ENCODE data around the gene CCND3.

The CCND3 gene

DNA sequence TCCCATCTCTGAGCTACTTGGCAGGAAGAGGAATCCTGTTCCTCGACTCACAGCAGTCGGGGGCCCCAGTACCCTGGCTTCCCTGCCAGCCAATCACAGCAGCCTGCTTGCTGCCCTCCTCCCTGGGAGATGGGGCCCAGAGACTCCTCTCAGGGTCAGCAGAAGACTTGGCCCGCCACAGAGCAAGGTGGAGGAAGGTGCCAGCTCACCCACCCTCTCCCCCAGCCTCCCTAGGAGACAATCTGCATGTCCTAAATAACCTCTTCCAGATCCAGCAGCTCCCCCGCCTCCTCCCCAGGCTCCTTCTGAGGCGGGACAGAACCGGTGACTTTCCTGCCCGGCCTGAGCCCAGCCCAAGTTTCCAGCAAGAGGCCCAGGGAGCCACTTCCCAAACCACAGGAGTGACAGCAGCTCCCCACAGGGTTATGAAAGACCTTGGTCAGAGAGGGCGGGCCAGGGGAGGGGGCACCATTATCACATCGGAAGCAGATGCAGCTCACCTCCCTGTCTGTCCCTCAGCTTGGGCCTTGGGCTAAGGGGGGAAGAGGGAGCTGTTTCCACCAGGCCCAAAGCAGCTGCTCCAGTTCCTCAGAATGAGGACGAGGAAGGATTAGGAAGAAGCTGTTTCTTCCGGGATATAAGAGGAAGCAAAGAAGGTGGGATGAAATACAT is 2.3 kb downstream of the CCND3 start:
- TF ChIP-seq POLR2A (IDR thresholded peaks at IDR 0.05; ENCODE audit: low read depth, low read length), result no peak
- no peak for FAIRE-seq
- DNase-seq (ENCODE audit: insufficient read length, low spot score), result no peak

DNA sequence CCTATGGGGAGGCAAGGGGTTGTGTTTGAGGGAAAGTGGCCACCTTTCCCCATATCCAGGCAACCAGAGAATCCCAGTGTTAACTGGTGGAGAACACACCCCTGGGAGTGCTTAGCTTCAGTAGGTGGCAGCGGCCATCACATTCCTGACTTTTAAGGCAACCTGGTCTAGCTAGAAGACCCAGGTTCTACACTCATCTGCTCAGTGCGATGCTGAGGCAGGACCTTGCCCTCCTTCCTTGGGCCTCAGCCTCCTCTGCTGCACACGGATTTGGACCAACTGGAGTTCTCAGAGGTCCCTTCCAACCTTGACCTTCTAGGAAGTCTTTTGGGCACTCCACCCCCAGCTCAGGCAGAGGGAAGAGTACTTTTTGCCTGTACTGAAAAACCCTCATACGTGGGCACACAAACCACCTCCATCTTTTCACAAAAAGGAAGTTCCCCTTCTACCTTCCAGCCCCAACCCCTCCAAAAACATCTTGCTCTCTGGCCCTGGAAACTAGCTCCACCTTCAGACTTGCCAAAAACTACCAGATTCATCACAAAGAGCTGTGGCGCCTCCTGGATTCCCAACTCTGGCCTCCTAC is 2.9 kb downstream of the CCND3 start:
- no peak for TF ChIP-seq POLR2A (IDR thresholded peaks at IDR 0.05; ENCODE audit: low read depth, low read length)
- DNase-seq (ENCODE audit: insufficient read length, low spot score) (no peak), FAIRE-seq (no peak)

DNA sequence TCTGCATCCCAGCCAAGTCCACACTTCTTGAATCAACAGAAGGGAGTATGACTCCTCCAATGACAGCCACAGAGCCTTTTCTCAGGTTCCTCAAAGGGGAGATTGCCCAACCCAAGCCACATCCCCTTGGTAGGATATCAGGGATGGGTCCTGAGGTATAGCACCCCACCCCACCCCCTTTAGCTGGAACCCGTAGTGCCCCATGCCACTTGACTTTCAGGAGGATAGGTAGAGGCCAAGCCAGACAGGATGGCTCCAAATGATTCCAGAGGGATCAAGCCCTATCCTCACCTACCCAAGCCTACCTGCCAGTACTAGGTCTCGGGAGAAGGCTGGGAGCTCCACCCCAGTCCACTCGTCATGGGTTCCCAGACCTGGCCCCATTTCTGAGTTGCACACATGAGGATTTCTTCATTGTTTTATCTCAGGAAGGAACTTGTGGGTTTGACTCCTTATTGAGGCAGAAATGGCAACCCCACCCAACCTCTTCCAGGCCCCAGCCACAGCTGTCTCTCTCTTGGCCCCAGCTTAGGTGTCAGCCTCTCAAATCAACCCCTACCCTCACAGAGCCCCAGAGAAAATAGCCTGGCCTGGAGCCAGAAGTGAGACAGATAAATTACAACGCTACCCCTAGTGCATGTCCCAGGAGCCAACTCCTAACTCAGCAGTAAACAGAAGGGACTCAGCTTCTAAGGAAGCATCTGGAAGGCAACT is 3.6 kb downstream of the CCND3 start:
- TF ChIP-seq POLR2A (IDR thresholded peaks at IDR 0.05; ENCODE audit: low read depth, low read length), result no peak
- FAIRE-seq, result no peak
- DNase-seq (ENCODE audit: insufficient read length, low spot score), result no peak

DNA sequence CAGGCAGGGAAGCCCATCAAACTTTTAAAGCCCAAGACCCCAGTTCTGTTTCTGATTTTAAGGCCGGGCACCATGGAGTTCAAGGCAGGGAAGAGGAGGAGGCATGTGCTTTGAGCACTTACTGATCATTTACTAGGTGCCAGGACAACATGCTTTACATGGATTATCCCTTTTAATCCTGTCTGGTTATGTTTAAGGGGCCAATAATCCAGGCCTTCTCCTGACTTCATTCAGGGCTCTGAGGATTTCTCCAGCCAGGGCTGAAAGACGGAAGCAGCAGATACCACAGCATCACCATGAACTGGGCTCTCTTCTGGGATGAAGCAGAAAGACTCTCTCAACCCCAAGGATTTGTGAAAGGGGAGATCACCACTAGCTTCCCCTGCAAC is 4.1 kb downstream of the CCND3 start:
- no peak for TF ChIP-seq POLR2A (IDR thresholded peaks at IDR 0.05; ENCODE audit: low read depth, low read length)
- no peak for FAIRE-seq
- no peak for DNase-seq (ENCODE audit: insufficient read length, low spot score)

DNA sequence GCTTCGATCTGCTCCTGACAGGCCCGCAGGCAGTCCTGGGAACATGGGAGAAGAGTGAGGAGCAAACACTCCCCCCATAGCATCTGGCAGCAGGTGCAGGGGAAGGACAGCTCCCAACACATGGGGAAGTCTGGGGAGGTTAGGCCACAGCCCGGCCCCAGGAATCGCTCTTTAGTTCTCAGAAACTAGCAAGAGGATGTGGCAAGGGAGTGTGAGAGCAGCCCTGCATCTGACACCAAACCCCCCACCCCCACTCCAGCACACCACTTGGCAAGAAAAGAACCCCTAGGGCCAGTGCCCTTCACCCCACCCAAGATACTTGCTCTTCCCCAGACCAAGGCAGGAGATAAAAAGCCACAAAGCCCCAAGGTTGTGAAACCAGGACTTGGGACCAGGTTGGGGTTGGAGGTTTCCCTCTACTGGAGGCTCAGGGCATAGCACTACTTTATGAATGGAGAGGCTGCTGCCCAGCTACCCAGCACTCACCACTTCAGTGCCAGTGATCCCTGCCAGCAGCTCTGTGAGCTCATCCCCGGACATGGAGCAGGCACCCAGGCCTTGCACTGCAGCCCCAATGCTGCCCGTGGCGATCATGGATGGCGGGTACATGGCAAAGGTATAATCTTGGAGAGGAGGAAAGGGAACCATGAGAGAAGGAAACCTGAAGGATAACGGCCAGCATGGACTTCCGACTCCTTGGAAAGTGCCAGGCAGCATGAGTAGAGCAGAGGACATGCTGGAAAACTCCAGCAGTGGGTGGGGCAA is 5.4 kb downstream of the CCND3 start:
- FAIRE-seq (peak; percentile 86), DNase-seq (ENCODE audit: insufficient read length, low spot score) (peak; percentile 89)
- no peak for TF ChIP-seq POLR2A (IDR thresholded peaks at IDR 0.05; ENCODE audit: low read depth, low read length)

DNA sequence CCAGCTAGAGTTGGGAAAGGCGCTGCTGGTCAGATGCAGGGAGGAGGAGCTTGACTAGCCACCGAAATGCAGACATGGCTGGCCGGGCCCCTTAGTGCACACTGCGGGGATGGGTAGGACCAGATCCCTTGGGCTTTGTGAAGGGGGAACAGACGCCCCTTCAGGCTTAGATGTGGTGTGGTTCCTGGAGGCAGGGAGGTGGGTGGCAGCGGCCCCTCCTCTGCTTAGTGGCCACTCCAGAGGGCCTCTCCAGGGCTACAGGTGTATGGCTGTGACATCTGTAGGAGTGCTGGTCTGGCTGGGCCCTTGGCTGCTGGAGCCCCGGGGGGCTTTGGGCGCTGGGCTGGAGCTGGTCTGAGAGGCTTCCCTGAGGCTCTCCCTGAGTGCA is 5.9 kb downstream of the CCND3 start:
- no peak for FAIRE-seq
- no peak for TF ChIP-seq POLR2A (IDR thresholded peaks at IDR 0.05; ENCODE audit: low read depth, low read length)
- DNase-seq (ENCODE audit: insufficient read length, low spot score), result no peak

DNA sequence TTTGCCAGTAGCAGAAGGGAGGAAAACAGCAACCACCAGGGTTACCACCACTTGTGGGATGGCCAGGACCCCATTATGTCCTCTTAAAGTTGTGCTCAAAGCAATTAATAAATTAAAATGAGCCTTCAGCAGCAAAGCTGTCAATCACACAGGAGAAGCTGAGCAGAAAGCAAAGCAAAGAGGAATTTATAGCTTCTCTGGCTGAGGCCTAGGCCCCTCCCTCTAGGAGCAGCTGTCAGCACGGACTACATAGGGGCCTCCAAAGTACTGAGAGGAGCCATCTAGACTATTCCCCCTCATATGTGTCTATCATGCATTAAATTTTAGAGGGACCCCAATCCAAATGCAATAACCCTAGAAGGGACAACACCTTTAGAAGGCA is 6.4 kb downstream of the CCND3 start:
- DNase-seq (ENCODE audit: insufficient read length, low spot score), result no peak
- no peak for TF ChIP-seq POLR2A (IDR thresholded peaks at IDR 0.05; ENCODE audit: low read depth, low read length)
- FAIRE-seq, result no peak

DNA sequence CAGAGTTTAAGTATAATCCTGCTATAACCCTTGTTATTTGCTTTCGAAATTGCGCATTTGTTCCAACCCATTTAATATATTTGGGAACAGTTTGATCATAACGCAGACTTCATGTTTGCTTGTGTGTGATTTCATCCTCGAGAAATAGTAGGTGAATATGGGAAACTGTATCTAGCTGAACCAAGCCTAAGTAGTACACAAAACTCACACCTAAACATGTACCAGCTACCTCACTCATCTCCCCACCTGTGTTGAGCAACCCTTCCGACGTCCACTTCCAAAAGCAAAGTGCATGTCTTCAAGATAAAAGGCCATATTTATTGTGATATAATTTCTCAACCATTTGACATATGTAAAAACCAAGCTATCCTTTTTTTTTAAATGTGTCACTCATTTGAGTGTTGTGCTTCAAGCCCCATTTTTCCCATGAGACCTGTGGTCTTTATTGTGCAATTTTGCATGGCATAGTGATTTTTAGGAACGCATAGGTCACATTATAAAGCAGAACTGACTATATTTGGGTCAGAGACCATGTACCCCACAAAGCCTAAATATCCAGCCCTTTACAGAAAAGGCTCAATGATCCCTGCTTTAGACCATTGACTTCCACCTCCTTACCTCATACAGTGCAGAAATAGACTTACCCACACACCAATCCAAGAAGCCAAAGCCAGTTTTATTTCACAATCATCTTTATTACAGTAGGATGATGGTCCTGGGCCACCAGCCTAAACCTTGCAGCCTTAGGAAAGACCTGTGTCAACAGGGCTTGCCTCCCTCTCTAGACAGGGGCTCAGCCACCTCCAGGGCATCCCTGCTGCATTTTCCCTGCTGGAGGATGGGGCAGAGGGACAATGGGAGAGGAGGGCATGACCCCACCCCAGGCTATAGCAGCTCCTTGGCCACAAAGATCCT is 7.1 kb downstream of the CCND3 start:
- DNase-seq (ENCODE audit: insufficient read length, low spot score) (no peak), FAIRE-seq (no peak)
- no peak for TF ChIP-seq POLR2A (IDR thresholded peaks at IDR 0.05; ENCODE audit: low read depth, low read length)

DNA sequence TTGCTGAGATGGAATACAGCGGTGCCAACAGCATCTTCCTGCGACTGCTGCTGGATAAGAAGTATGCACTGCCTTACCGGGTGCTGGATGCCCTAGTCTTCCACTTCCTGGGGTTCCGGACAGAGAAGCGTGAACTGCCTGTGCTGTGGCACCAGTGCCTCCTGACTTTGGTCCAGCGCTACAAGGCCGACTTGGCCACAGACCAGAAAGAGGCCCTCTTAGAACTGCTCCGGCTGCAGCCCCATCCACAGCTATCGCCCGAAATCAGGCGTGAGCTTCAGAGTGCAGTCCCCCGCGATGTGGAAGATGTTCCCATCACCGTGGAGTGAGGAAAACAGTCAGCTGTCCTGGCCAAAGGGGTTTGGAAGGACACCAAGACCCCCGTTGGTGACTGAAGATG is 9.2 kb downstream of the CCND3 start:
- no peak for TF ChIP-seq POLR2A (IDR thresholded peaks at IDR 0.05; ENCODE audit: low read depth, low read length)
- no peak for DNase-seq (ENCODE audit: insufficient read length, low spot score)
- FAIRE-seq, result no peak

DNA sequence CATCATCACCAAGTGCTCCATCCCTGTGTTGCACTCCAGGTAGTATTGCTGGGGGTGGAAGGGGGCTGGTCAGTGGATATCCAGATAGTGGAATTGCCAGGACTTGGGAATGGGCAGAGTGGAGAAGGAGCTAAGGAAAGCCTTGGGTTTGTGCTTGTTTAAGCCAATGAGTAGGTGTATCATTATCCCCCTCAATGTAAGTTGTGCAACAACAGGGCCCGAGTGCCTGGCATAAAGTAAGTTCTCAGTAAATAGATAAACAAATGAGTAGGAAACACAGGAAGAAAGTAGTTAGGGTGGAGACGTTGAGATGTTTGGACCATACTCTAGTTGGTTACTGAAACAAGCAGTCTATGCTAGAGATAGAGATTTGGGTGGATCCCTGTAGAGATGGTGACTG is 9.8 kb downstream of the CCND3 start:
- DNase-seq (ENCODE audit: insufficient read length, low spot score) (no peak), FAIRE-seq (no peak)
- TF ChIP-seq POLR2A (IDR thresholded peaks at IDR 0.05; ENCODE audit: low read depth, low read length), result no peak

DNA sequence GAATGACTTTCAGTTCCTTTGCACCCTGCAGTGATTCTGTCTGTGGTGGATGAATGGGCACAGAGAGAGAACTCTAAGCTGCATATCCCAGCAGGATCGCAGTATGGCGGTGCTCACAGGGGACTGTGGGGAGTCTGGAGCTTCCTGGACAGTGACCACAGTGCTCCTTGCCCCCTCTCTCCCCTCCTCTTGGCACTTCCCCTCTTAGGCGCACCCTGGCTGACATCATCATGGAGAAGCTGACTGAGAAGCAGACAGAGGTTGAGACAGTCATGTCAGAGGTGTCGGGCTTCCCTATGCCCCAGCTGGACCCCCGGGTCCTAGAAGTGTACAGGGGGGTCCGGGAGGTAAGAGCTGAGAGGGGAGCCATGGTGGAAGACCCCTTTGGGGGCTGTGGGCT is 11.7 kb downstream of the CCND3 start:
- no peak for TF ChIP-seq POLR2A (IDR thresholded peaks at IDR 0.05; ENCODE audit: low read depth, low read length)
- DNase-seq (ENCODE audit: insufficient read length, low spot score) (no peak), FAIRE-seq (no peak)

DNA sequence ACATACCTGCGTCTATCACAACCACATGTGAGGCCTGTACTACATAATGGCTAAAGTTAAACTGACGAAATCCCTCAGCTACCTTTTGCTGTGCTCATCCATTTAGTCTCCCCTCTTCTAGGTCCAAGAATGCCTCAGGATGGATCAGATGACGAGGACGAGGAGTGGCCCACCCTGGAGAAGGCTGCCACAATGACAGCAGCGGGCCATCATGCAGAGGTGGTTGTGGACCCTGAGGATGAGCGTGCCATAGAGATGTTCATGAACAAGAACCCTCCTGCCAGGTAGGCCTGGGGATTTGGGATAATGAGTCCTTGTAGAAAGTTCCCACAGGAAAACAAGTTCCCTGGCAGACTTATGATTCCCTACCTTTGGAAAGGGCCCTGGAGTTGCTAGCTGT is 14.4 kb downstream of the CCND3 start:
- no peak for FAIRE-seq
- DNase-seq (ENCODE audit: insufficient read length, low spot score), result no peak
- no peak for TF ChIP-seq POLR2A (IDR thresholded peaks at IDR 0.05; ENCODE audit: low read depth, low read length)

DNA sequence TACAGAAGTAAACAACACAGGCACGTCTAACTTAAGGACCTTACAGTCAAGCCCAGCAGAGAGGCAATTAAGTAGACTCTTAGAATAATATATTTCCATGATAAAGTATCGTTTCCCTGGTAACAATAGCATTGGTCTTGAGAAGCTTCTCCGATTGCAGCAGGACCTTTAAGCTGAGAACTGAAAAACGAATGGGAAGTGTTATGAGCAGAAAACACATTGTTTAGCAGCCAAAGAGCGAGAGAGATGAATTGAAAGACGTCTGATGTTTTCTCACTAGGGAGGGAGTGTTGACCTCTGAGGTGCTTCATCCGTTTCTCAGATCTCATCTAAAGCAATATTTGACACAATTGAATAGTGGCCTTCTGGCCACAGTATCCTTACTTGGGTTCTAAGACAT is 19.5 kb downstream of the CCND3 start:
- TF ChIP-seq POLR2A (IDR thresholded peaks at IDR 0.05; ENCODE audit: low read depth, low read length), result no peak
- DNase-seq (ENCODE audit: insufficient read length, low spot score), result no peak
- FAIRE-seq, result no peak

DNA sequence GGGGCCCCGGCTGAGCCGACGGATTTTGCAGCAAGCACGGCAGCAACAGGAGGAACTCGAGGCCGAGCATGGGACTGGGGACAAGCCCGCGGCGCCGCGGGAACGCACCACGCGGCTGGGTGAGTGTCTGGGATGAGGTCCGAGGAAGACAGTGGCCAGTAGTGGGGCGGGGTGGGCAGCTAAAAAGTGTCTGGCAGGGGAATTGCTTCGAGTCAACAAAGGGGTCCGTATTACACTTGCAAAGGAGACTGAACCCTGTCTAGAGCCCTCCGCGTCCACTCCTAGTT is 20.0 kb downstream of the CCND3 start:
- FAIRE-seq, result no peak
- no peak for DNase-seq (ENCODE audit: insufficient read length, low spot score)
- TF ChIP-seq POLR2A (IDR thresholded peaks at IDR 0.05; ENCODE audit: low read depth, low read length), result no peak
